HG02610 (cell line): ENCODE results near the gene IMPACT.

Source experiments
- ATAC-seq: cut with Tn5 transposase; IDR thresholded peaks from one replicate; pipeline ENCODE4 v1.9.1; 2021; ENCODE audit warnings: mild to moderate bottlenecking, moderate library complexity; ENCODE audit not compliant: unreplicated experiment

Gene IMPACT

GRCh38 chr18:24420551-24420950, 5.9 kb upstream of the IMPACT start:
- ATAC-seq: no peak

- no peak for ATAC-seq
Measured at GRCh38 chr18:24421831-24422230, 4.6 kb upstream of the IMPACT start.

- ATAC-seq: no peak
Measured at GRCh38 chr18:24426073-24426397, 435 bp upstream of the IMPACT start.

- no peak for ATAC-seq
Measured at GRCh38 chr18:24427484-24427883, 1.0 kb downstream of the IMPACT start.

GRCh38 chr18:24428709-24429108, 2.2 kb downstream of the IMPACT start:
- ATAC-seq: no peak

GRCh38 chr18:24429188-24429587, 2.7 kb downstream of the IMPACT start:
- no peak for ATAC-seq

- ATAC-seq: no peak
Measured at GRCh38 chr18:24432618-24433017, 6.1 kb downstream of the IMPACT start.

GRCh38 chr18:24436939-24437338, 10.5 kb downstream of the IMPACT start:
- ATAC-seq: no peak

- no peak for ATAC-seq
Measured at GRCh38 chr18:24443870-24444269, 17.4 kb downstream of the IMPACT start.

- peak; percentile 80 for ATAC-seq
Measured at GRCh38 chr18:24446453-24446852, 20.0 kb downstream of the IMPACT start.

GRCh38 chr18:24446953-24447538, 20.6 kb downstream of the IMPACT start:
- no peak for ATAC-seq

- no peak for ATAC-seq
Measured at GRCh38 chr18:24447961-24448360, 21.5 kb downstream of the IMPACT start.

GRCh38 chr18:24456549-24456948, 30.1 kb downstream of the IMPACT start:
- ATAC-seq: peak; percentile 93

GRCh38 chr18:24459772-24460171, 33.3 kb downstream of the IMPACT start:
- no peak for ATAC-seq

- no peak for ATAC-seq
Measured at GRCh38 chr18:24460388-24460787, 33.9 kb downstream of the IMPACT start, which contains the start of gene HRH4. Gene HRH4 (plus strand): TSS chr18:24460637. CDS start chr18:24460729, 92 bp downstream.

GRCh38 chr18:24461996-24462395, 35.5 kb downstream of the IMPACT start:
- ATAC-seq: no peak

GRCh38 chr18:24462838-24463775, 36.6 kb downstream of the IMPACT start:
- ATAC-seq: no peak

- no peak for ATAC-seq
Measured at GRCh38 chr18:24465486-24465885, 39.0 kb downstream of the IMPACT start.

GRCh38 chr18:24466771-24467170, 40.3 kb downstream of the IMPACT start:
- ATAC-seq: no peak

- ATAC-seq: no peak
Measured at GRCh38 chr18:24470022-24470618, 43.6 kb downstream of the IMPACT start.

- ATAC-seq: no peak
Measured at GRCh38 chr18:24470805-24471204, 44.3 kb downstream of the IMPACT start.

- ATAC-seq: no peak
Measured at GRCh38 chr18:24472591-24472990, 46.1 kb downstream of the IMPACT start.
